Germinal center (tissue), 1 donor: Measurements from ENCODE around the gene FMC1.
"Not testable (repeated sequence)": the region's sequence is repeated elsewhere in the genome, so short reads cannot be mapped to it uniquely, and the experiment has no call there.

Experiments used
- DNase-seq: peaks from one replicate; pipeline ENCODE4 v3.0.0; 2012; ENCODE audit warnings: mixed read lengths, low spot score

Gene FMC1

DNA sequence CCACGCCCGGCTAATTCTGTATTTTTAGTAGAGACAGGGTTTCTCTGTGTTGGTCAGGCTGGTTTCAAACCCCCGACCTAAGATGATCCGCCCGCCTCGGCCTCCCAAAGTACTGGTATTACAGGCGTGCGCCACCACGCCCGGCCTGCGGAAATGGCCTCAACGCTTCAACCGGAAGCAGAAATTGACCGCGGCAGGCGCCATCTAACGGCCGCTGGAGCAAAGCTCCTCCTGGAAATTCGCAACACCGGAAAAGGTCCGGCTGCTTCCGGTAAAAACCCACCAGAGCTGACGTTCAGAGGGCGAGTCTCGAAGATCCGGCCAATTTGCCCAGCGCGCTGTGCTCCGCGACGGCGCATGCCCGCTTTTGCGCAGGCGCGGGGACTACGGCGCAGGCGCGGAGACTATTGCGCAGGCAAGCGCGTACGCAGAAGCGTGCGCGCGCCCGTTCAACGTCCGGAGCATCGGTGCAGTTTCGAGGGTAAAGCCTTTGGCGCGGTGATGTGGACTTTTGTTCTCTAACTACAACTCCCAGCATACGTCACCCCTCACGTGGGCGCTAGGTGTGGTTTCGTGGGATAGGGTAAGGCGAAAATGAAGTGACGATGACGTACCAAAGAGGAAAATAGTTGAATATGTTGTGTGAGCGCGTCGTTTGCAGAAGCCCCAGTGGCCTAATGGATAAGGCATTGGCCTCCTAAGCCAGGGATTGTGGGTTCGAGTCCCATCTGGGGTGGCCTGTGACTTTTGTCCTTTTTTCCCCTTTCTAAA, 915 bp upstream of the FMC1 start:
- peak; percentile 94 for DNase-seq

DNA sequence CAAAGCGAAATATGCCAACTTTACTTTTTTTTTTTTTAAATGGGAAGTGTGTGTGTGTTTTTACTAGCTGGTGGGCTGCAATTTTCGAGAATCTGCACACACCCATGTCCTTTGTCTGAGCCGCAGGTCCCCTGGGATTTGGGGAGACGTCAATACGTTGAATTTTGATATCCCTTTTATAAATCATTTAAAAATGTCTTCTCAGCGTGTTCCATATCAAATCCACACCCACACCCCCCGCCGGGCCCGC, 404 bp upstream of the FMC1 start:
- DNase-seq, result no peak

DNA sequence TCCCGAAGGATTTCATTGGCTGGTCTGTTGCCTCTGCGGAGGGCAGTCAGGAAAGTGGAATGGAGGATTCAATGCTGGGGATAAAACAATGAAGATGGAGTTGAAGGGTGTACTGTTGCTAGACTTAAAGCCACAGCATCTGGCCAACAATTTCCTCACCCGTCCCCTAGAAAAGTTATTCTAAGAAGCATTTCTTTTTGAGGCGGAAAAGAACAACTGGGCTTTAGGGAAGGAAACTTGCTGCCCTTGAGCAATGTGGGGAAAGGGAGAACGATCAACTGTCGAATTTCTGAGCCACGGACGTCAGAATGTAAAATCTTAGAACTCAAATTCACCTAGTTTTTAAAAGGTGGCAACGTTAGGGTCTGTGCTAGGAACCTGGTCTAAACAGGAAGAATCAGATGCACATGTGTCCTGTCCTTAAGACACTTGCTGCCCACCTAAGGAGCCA, 664 bp downstream of the FMC1 start:
- DNase-seq, result no peak

DNA sequence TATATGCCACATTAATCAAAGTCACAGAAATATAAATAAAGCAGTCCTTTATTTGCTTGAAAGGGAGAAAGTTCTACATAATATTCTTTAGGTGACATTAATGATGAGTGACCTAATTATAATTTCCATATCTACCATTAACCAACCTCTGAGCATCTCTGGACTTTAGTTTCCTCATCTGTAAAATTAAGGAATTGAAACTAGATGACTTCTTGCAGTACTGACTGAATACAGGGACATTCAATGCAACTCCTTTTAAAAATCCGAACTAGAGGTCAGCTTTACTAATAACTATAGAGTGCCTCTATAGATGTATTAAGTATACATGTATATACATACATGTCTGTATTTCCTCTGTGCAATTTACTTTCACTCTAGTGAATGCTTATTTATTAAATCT, 3.9 kb downstream of the FMC1 start:
- no peak for DNase-seq

DNA sequence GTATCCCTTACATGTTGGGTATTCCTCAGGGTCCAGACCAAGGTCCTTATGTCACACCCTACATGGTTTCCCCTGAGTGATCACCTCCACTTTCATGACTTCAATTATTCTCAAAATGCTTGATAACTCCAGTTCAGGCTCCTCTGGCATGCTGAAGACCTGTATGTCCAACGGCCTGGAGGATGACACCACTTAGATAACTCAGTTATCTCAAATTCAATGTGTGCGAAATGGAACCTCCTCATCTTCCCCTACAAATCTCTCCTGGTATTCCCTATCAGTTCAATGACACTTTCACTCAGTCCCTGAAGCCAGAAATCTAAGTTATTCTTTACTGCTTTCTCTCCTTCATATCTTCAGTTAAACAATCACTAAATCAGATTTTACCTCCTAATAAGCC, 9.9 kb downstream of the FMC1 start:
- no peak for DNase-seq

DNA sequence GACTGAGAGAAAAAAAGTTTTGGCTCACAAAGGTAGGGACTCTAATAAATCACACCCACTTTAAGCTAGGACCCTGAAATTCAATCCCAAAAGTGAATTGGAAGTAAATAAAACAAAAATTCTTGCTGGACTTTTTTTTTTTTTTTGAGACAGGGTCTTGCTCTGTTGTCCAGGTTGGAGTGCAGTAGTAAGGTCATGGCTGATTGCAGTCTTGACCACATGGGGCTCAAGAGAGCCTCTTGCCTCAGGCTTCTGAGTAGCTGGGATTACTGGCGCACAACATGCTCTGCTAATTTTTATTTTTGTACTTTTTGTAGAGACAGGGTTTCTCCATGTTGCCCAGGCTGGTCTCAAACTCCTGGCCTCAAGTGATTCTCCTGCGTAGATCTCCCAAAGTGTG, 13.6 kb downstream of the FMC1 start:
- no peak for DNase-seq

DNA sequence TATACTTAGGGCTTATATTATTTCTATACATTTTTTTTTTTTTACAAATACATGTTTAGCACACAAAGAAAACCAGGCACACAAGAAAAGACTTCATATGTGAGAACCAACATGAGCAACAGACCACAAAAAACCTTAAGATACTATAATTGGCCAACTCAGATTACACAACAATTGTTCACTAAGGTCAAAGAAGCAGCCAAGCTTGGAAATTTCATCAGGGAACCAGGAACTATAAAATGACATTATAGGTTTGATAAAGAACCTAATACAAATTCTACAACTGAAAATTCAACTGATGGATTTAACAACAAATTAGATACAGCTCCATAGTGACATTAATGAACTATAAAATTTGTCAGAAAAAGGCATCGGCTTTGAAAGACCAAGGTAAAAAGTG, 14.2 kb downstream of the FMC1 start:
- no peak for DNase-seq

DNA sequence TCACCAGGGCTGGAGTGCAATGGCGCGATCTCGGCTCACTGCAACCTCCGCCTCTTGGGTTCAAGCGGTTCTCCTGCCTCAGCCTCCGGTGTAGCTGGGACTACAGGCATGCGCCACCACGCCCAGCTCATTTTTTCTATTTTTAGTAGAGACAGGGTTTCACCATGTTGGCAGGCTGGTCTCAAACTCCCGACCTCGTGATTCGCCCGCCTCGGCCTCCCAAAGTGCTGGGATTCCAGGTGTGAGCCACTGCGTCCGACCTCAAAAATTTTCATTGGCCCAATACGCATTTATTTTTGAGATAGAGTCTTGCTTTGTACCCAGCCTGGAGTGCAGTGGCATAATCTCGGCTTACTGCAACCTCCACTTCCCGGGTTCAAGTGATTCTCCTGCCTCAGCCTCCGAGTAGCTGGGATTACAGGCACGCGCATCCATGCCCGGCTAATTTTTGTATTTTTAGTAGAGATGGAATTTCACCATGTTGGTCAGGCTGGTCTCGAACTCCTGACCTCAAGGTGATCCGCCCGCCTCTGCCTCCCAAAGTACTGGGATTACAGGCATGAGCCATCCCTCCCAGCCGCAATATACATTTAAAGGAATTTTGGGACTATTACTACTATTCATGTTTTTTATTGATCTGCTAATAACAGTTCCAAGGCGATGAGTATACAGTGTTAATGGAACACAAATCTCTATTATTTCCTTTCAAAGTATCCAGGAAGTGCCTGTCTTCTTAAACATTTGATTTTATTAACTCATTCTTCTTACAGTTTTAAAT, 16.8 kb downstream of the FMC1 start:
- DNase-seq, result not testable (repeated sequence)

DNA sequence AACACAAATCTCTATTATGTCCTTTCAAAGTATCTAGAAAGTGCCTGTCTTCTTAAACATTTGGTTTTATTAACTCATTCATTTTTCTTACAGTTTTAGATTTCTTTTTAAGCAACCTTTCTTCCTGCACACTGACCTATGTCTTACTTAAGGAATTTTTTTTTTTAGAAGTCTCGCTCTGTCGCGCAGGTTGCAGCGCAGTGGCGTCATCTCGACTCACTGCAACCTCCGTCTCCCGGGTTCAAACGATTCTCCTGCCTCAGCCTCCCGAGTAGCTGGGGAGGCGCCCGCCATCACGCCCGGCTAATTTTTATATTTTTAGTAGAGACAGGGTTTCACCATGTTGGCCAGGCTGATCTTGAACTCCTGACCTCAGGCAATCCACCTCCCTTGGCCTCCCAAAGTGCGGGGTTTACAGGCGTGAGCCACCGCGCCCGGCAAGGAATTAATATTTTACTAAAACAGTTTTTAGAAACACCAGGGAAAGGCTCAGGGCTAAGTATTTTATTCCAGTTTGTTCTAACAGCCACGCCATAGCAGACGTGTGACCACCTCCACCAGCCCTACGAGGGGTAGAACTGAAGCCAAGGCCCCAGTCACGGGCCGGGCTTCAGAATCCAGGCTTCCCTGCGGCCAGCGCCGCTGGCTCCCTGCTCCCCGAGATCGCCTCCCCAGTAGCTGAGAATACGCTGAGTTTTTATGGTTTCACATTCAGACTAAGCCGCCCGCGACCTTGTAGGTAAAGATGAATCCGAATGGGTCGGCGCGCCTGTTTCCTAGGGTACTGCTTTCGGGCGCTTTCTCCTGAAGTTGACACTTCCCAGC, 17.6 kb downstream of the FMC1 start:
- DNase-seq, result no peak

DNA sequence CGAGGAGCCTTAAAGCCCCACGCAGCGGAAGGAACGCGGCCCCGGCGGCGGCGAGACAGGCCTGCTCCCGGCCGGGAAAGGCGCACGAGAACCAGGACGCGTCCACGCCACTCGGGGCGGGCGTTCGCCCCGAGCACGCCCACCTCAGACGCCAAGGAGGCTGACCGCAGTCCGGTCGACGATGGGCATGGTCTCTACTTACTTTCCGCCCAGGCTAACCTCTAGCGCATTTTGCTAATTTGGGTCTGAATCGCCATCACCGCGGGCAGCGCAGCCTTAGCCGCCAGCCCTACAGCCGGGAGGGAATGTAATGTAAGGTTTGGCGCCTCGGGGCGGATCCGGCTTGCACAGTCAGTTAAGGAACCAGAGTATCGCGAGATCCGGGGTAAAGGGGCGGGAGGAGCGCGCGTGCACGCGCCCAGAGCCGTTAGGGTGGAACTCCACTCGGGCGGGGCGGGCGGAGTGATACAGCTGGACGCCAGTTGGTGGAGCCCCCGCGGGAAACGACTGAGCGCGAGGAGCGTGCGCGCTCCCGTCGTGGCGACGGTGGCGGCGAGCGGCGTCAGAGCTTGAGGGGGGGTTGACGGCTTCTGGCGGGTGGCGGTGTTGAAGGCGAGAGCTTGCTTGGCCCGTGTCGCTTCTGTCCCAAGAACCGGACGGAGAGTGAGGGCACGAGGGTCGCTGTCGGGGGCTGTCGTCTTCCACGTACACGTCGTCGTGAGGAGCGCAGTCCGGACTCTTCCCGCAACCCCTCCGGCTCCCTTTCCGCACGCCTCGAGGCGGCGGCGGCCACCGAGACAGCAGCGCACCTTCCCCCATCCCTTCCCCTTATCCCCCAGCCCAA, 18.5 kb downstream of the FMC1 start, which contains the start of gene LUC7L2:
LUC7L2 (plus strand) TSS at position 529 of the 844 bp plus-strand sequence. CDS start 368 bp downstream, outside the sequence.
- DNase-seq, result peak; percentile 95

DNA sequence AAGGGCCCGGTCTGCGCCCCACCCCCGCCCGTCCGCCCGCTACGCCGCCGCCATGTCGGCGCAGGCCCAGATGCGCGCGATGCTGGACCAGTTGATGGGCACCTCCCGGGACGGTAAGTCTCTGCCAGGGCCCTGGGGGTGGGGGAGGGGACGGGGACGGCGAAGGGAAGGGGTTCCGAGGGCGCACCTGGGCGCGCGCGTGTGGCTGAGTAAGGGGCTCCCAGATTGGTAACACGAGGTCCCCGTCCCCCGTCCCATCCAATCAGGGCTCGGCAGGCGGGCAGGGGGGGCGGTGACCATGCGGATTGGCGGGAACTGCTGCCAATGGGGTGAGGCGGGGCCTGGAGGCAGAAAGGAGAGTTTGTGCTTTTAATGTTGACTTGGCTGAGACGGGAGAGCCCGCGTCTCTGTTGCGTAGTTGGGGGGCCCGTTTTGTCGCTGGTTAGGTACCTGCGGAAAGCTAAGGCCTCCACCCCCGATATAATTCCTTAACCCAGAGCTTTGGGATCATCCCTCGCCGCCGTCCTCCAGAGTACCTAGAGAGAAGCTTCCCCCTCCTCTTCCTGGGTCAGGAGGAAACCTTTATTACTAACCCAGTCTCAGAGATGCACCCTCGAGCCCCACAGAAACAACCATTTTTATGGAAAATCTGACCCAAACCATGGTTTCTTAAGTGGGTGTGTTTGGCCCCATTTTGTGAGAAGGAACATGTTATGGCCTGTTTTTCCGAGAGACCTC, 19.2 kb downstream of the FMC1 start:
- DNase-seq, result peak; percentile 99

DNA sequence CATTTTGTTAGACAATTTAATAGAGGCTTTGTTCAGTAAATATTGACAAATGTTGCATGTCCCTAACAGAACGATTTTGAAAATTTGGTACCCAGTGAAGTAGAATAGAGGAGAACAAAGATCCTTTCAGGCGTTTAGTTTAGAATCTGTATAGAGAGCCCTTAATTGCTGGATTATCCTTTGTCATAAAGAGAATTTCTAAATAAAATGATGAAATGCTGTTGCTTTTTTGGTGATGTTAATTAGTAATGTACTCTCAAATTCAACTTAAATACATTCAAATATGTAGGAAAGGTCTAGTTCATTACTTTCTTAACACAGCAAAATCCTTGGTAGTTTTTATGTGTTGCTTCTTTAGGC, 19.8 kb downstream of the FMC1 start:
- no peak for DNase-seq

DNA sequence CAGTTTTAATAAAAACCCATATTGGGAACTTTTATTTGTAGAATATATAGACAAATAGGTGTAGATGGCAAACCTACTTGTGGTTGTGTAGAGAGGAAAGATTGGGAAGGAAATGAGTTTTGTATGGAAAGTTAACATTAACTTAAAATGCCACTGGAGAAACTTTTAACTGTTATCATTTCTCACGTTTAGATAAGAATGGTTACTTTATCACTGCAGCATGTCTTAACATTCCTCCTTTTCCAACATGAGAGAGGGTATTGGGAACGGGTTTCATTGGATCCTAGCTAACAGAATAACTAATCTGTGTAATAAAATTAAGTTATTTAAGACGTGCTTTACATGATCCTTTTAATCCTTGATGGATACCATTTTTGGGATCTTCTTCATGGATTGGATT, 20.4 kb downstream of the FMC1 start:
- no peak for DNase-seq

DNA sequence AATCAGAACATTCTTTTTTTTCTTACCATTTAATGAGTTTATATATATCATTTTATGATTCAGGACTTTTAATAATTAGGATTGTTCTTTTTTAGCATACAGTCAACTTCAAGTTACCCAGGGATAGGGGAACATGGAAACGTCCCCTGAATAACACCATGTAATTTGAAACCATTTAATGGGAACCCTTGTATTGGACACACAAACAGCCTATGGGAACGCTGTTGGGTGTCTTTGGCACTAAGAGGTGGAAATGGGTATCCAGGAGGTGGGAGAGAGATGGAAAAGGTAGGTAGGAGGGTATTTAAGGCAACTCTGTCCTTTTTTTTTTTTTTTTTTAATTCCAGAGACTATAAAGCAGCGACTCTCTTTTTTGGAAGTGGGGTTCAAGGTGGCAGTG, 21.2 kb downstream of the FMC1 start:
- DNase-seq, result no peak

DNA sequence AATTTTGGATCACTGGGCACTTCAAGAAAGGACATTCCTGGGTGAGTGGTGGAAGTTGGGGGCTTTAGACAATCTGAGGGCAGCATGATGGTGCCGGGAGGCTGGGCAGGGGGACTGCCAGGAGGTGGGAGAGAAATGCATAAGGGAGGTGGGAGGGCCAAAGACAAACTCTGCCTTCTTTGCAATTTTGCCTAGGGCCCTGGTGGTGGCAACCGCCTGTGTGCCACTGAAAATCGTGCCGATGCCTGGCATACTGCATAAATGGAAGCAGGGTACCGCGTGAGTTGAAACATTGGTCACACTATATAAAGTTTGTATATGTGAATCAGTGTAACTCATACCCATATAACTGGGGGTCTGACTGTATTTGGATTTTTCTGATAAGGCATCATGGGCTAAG, 21.8 kb downstream of the FMC1 start:
- DNase-seq, result no peak

DNA sequence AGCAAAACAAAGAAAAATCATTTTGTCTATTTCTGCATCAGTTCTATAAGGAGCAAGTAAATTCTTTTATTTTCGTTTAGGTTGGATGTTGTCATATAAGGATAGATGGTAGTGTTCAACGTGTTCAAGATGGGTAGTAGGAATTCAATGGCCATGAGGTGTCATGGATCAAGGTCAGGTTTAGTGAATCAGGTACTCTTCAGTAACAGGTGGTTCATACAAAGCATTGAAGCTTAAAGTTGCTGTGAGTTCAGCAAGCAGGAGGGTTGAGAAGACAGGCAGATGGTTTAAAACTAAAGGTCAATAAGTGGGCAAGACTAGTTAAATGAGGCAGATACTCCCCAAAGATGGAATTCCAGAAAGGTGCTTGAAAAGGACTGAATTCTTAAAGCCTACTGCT, 24.2 kb downstream of the FMC1 start:
- no peak for DNase-seq

DNA sequence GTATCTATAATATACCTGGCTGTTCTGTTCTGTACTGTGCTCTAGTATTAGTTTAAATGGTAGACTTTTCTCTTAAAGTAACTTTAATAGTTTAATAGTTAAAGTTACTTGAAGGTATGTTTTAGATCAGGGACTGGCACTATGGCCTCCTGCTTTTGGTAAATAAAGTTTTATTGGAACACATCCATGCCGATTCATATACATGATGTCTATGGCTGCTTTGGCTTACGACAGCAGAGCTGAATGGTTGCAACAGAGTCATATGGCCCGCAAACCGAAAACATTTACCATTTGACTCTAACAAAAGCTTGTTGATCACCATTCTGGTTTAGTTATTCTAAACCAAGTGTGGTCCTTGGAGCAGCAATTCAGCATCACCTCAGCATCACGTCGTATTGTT, 25.3 kb downstream of the FMC1 start:
- DNase-seq, result no peak

DNA sequence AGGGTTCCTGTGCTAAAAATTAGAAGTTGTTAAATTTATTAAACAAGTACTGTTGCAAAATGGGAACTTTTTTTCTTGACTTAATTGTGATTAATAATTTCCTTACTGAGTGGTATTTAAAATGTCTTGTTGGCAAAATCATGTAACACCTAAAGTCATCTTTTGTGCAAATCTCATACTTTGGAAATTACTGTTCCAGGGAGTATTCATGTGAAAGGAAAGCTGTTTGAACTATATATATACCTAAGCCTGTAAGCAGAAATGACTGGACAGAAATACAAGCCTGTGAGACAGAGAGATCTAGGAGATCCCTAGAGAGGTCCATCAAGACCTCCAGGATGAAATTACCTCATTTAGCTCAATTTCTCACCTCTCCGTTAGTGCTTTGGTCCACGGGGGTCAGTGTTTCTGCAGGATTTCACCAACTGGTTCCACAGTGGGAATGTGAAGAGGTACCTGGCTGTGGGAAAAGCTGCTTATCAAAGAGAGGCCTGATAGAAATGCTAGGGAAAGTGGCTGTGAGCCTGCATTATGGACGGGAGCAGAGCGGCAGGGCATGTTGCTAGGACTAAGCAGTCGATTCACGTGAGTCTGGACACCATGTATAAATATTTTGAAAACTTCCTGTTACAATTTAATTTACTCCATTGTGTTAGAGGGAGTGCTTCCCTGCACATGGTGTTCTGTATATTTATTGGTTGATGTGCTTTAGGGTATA, 26.5 kb downstream of the FMC1 start:
- no peak for DNase-seq

DNA sequence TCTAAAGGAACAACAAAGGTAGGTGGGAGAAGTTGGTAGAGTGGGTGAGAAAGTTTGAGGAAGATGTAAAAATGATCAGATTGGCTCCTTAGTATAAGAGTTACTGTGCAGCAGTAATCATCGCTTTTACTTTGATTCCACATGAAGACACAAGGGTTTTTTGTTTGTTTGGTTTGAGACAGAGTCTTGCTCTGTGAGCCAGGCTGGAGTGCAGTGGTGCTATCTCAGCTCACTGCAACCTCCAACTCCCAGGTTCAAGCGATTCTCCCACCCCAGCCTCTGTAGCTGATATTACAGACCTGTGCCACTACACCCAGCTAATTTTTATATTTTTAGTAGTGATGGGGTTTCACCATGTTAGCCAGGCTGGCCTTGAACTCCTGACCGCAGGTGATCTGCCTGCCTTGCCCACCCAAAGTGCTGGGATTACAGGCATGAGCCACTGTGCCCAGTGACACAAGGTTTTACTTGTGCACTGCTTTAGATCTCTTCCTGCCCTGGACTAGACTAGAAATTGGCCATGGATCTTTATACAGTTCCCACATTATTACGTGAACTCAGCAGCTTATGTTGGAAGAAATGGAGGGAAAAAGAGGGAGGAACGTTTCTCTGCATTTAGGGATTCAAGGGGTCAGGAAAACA, 29.3 kb downstream of the FMC1 start:
- DNase-seq, result no peak

DNA sequence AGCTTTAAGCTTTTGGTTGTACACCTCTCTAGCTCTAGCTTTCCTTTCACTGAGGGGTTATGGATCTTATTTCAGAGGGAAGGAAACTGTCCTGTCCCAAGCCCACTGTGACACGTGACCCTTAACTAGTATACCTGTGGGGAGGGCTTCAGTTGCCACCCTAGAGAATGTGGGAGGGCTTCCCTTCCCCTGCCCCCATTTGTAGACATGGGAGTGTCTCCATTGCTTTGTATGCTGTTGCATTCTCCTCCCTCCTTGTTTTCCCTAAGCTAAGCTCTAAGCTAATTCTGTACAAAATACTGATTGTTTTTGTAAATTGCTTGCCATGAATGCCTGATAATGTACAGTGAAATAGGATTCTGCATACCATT, 29.8 kb downstream of the FMC1 start:
- no peak for DNase-seq
